ENCODE results near the gene MET. TPM values are rescaled to one million over a fixed set of nuclear protein-coding genes. Genes with fewer than 3 reads are reported as not detected.

The MET gene
- total and polyA plus RNA-seq, 10 of the 15 experiments (the other 5 are each of a cell fraction or from before 2014, with no cell fraction given), result 0.01 to 0.21 TPM; not detected in 8

DNA sequence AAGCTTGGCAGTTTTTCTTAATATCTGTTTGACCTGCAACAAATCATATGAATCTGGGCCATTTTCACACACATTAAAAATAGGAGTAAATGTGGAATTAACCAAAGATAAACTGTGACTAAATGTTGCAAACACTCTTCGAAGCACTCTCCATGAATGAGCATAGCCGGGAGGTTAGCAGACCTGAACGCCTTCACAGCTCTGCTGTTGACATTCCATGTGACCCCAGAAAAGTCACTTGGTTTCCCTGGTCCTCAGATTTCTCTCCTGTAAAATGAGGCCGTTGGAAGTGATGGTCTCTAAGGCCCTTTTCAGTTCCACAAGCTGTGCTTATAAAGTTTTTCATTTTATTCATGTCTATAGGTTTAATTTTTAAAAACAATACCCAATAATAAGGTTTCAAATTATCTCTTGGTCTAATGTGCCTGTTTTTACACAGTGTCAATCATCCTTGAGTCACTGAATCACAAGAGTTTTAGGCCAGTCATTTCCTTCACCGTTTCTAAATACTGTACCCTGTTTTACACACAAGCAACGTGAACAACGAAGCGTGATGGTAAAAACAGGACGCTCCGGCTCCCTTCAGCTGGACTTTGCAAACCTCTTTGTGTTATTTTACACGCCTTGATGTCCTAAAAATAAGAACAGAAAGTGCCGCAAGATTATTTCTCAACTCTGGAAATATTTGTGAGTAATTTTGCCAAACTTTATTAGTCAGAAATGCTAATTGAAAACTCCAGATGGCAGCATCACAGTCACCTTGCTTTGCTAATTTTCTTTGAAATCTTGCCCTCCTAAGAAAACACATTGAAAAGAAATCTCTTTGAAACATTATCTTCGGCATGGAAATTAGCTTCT, 38.6 kb upstream of the MET start (continued):
- TF ChIP-seq MYB (IDR thresholded peaks at IDR 0.05; ENCODE audit: borderline replicate concordance, low read depth, low read length) (no peak), GATAD2B (conservative IDR thresholded peaks at IDR 0.05; ENCODE audit: low read depth) (no peak), BMI1 (IDR thresholded peaks at IDR 0.05; ENCODE audit: borderline replicate concordance) (no peak), RB1 (IDR thresholded peaks at IDR 0.05; ENCODE audit: borderline replicate concordance) (no peak), CREB1 (IDR thresholded peaks at IDR 0.05; ENCODE audit: low read depth) (peak; percentile 40; the same call in 1 of the 2 replicates), ZBED1 (IDR thresholded peaks at IDR 0.05; ENCODE audit: borderline replicate concordance) (no peak), TBL1XR1 (IDR thresholded peaks at IDR 0.05; ENCODE audit: low read depth, low read length) (no peak), TAF1 (IDR thresholded peaks at IDR 0.05; ENCODE audit: borderline replicate concordance, low read depth, low read length) (no peak), SMARCA5 (IDR thresholded peaks at IDR 0.05) (no peak), NRF1 (conservative IDR thresholded peaks at IDR 0.05; ENCODE audit: low read depth, low read length) (no peak), DPF2 (IDR thresholded peaks at IDR 0.05) (no peak), SIN3A (IDR thresholded peaks at IDR 0.05; ENCODE audit: low read depth, low read length) (no peak), SUZ12 (IDR thresholded peaks at IDR 0.05; ENCODE audit: unreplicated experiment) (no peak), YY1 (IDR thresholded peaks at IDR 0.05; ENCODE audit: low read depth, low read length) (no peak), ZSCAN29 (IDR thresholded peaks at IDR 0.05) (no peak), HCFC1 (IDR thresholded peaks at IDR 0.05; ENCODE audit: low read length) (no peak), POLR2A (IDR thresholded peaks at IDR 0.05; ENCODE audit: low read depth, low read length) (no peak), TCF12 (IDR thresholded peaks at IDR 0.05; ENCODE audit: low read depth, low read length) (peak; percentile 34; the same call in 1 of the 2 replicates), MEF2A (IDR thresholded peaks at IDR 0.05; ENCODE audit: insufficient read depth, low read depth, low read length) (peak; percentile 77), PML (IDR thresholded peaks at IDR 0.05; ENCODE audit: low read length) (no peak), EP300 (IDR thresholded peaks at IDR 0.05; ENCODE audit: borderline replicate concordance in 1 of 2, control insufficient read depth in 1 of 2, low read depth in 2 of 2, low read length in 2 of 2) (no peak), TCF7 (IDR thresholded peaks at IDR 0.05; ENCODE audit: borderline replicate concordance) (0 out of 2 replicates have a peak, but pooled peaks have one; percentile 17)
- TF ChIP-seq, protein P1, sequence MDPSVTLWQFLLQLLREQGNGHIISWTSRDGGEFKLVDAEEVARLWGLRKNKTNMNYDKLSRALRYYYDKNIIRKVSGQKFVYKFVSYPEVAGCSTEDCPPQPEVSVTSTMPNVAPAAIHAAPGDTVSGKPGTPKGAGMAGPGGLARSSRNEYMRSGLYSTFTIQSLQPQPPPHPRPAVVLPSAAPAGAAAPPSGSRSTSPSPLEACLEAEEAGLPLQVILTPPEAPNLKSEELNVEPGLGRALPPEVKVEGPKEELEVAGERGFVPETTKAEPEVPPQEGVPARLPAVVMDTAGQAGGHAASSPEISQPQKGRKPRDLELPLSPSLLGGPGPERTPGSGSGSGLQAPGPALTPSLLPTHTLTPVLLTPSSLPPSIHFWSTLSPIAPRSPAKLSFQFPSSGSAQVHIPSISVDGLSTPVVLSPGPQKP (IDR thresholded peaks at IDR 0.05; ENCODE audit: low read depth, low read length), result no peak
- TF ChIP-seq, protein P2, sequence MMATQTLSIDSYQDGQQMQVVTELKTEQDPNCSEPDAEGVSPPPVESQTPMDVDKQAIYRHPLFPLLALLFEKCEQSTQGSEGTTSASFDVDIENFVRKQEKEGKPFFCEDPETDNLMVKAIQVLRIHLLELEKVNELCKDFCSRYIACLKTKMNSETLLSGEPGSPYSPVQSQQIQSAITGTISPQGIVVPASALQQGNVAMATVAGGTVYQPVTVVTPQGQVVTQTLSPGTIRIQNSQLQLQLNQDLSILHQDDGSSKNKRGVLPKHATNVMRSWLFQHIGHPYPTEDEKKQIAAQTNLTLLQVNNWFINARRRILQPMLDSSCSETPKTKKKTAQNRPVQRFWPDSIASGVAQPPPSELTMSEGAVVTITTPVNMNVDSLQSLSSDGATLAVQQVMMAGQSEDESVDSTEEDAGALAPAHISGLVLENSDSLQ (IDR thresholded peaks at IDR 0.05), result peak; percentile 91
- TF ChIP-seq, protein P3, sequence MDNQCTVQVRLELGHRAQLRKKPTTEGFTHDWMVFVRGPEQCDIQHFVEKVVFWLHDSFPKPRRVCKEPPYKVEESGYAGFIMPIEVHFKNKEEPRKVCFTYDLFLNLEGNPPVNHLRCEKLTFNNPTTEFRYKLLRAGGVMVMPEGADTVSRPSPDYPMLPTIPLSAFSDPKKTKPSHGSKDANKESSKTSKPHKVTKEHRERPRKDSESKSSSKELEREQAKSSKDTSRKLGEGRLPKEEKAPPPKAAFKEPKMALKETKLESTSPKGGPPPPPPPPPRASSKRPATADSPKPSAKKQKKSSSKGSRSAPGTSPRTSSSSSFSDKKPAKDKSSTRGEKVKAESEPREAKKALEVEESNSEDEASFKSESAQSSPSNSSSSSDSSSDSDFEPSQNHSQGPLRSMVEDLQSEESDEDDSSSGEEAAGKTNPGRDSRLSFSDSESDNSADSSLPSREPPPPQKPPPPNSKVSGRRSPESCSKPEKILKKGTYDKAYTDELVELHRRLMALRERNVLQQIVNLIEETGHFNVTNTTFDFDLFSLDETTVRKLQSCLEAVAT (IDR thresholded peaks at IDR 0.05), result no peak
- TF ChIP-seq, protein P4, sequence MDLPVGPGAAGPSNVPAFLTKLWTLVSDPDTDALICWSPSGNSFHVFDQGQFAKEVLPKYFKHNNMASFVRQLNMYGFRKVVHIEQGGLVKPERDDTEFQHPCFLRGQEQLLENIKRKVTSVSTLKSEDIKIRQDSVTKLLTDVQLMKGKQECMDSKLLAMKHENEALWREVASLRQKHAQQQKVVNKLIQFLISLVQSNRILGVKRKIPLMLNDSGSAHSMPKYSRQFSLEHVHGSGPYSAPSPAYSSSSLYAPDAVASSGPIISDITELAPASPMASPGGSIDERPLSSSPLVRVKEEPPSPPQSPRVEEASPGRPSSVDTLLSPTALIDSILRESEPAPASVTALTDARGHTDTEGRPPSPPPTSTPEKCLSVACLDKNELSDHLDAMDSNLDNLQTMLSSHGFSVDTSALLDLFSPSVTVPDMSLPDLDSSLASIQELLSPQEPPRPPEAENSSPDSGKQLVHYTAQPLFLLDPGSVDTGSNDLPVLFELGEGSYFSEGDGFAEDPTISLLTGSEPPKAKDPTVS (IDR thresholded peaks at IDR 0.05; ENCODE audit: low read depth, low read length), result no peak
- TF ChIP-seq, protein P5, sequence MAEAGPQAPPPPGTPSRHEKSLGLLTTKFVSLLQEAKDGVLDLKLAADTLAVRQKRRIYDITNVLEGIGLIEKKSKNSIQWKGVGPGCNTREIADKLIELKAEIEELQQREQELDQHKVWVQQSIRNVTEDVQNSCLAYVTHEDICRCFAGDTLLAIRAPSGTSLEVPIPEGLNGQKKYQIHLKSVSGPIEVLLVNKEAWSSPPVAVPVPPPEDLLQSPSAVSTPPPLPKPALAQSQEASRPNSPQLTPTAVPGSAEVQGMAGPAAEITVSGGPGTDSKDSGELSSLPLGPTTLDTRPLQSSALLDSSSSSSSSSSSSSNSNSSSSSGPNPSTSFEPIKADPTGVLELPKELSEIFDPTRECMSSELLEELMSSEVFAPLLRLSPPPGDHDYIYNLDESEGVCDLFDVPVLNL (IDR thresholded peaks at IDR 0.05; ENCODE audit: low read depth, low read length), result no peak
